HCT116 (cell line): ENCODE results near the gene MORC1.

ENCODE experiments used
- EZH2 ChIP-seq: fragments of 200-600 bp; sonication (generic); IDR thresholded peaks from 2 replicates; pipeline ENCODE4 v1.6.1; 2017; ENCODE audit warnings: antibody characterized with exemption, mixed run types
- JUND ChIP-seq: IDR thresholded peaks from 2 replicates; pipeline ENCODE4 v1.6.1; 2012
- MAX ChIP-seq: IDR thresholded peaks from 2 replicates; pipeline ENCODE4 v1.6.1; 2012
- POLR2A ChIP-seq: IDR thresholded peaks from 2 replicates; pipeline ENCODE4 v1.7.0; 2011; ENCODE audit warnings: borderline replicate concordance; ENCODE audit not compliant: insufficient read depth, insufficient read length; ENCODE audit errors: extremely low read depth

GRCh38 chr3:109165905-109166304 lies 48.0 kb upstream of the MORC1 start:
- no peak for TF ChIP-seq POLR2A
- no peak for TF ChIP-seq MAX
- TF ChIP-seq JUND, result no peak
- TF ChIP-seq EZH2, result no peak
